ENCODE data around the gene TMEM141. TPM values are rescaled to one million over a fixed set of nuclear protein-coding genes. Genes with fewer than 3 reads are reported as not detected.
"Not testable (repeated sequence)": the region's sequence is repeated elsewhere in the genome, so short reads cannot be mapped to it uniquely, and the experiment has no call there.

The TMEM141 gene
- total RNA-seq, 1 donor from 2014 or later, result 15.9 TPM

DNA sequence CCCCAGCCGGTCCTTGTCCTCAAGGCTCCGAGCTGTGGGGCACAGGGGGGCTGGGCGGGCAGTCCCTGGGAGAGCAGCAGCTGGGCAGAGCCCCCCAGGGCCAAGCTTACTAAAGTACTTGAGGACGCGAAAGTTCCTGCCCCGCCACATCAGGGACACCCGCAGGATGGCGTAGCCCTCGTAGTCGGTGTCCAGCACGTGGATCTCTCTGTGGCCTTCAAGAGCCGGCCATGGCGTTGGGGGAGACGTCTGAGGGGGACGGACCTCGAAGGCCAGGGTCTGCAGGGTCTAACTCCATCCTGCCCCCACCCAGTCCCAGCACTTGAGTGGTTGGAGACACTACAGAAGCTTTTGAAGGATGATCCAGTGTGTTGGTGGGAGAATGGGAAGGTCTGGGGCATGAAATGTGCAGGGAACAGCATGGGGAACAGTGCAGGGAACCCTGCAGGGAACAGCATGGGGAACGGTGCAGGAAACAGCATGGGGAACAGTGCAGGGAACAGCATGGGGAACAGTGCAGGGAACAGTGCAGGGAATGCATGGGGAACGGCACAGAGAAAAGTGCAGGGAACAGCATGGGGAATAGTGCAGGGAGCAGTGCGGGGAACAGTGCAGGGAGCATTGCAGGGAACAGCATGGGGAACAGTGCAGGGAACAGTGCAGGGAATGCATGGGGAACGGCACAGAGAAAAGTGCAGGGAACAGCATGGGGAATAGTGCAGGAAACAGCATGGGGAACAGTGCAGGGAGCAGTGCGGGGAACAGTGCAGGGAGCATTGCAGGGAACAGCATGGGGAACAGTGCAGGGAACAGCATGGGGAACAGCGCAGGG, 35.6 kb upstream of the TMEM141 start:
- not testable (repeated sequence) for DNase-seq

- DNase-seq, result no peak
Observed at GRCh38 chr9:136756134-136756438, 35.1 kb upstream of the TMEM141 start.

DNA sequence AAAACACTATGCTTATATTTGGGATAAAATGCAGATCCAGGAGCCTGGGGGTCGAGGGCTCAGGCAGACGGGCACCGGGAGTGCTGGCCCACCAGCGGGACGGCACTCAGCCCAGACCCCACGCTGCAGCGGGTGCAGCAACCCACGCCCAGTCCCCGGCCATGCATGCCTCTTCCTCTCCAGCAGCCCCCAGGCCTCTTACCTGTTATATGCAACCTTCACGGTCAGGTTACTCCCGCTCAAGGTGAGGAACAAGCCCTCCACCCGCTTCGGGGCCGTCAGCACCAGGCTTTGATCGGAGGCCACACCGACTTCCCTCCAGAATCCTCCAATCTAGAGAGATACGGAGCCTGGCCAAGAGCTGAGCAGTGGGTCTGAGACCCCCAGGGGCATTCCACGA, 34.3 kb upstream of the TMEM141 start:
- no peak for DNase-seq

DNA sequence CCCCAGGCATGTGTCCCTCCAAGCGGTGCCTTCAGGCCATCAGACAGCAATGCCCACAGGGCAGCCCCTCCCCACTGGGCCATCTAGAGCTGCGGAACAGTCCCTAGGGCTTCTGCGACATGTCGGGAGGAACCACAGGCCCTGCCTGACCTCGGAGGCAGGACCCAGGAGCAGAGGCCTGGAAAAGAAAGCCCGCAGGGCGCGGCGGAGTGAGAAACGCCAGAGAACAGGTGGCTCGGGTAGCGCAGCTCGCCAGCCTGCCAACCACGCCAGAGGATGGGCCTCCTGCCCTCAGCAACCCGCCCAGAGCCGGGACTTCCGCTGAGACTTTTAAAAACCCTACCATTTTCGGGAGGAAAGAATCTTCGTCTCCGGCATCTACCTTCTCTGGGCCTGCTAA, 33.8 kb upstream of the TMEM141 start:
- DNase-seq, result no peak

DNA sequence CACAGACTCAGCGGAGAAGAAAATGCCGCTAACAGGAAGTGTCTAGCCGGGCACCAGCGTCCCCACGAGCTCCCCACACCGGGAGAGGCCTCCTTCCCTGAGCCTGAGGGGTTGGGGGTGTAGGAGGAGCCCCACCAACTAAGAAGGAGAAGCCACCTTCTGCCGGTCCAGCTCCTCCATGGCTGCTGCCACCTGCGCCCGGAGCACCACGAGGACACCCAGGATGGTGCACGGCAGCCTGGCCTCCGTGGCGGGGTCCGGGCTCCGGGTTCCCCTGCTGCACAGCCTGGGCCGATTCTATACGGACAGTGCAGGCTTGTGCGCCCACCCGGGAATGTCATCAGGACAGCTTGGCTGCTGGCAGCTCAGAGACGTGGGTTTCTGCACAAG, 33.4 kb upstream of the TMEM141 start:
- no peak for DNase-seq

GRCh38 chr9:136759001-136759400, 32.1 kb upstream of the TMEM141 start:
- DNase-seq, result no peak

DNA sequence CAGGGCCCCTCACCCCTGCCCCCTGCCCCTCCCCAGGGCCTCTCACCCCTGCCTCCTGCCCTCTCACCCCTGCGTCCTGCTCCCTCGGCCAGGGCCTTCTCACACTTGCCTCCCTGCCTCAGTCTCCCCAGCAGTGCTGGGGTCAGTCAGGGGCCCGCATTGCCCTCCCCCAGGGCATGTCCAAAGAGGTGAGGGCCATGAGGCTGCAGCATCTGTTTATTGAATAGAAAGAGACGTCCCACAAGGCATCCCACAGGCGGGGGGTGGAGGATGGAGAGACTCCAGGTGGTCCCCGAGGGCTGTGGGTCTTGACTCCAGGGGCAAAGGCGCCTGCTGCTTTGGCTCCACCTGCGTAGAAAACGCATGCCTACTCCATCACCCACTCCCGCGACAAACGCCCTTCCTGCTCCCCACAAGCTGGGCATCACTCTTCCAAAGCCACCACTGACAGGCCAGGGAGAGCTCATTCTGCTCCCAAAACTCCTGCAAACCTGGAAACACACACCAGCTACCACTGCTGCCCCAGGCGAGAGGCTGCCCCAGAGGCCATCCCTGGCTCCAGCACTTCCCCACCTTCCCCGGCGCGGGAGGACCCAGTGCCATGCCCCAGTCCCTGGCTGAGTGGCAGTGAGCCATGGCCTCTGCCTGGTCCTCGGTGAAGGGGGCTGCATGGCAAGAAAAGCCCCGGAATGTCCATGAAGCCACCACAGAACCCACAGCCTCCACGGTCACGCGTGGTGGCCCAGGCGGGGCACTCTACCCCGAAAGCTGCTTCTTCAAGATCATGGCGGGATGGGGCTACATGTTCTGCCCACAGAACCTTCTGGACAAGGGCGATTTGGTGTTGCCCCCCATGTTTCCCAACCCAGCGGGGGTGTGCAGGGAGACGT, 31.5 kb upstream of the TMEM141 start:
- no peak for DNase-seq

DNA sequence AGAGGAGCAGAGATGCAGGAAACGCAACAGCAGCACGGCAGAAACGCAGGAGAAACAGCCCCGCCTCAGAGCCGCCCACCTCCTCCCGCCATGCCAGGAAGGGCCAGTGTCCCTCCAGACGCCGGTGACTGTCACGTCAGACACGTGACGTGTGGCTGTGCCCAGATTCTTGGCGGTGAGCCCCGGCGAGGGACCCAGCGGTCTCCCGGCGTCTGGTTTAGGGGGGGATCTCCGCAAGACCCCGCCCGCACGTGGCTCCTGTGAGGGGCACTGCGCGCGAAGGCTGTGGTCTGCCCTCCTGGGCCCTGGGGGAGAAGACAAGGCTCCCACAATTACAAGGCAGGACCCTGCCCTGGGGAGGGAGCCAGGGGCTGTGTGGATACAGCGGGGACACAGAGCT, 30.7 kb upstream of the TMEM141 start:
- no peak for DNase-seq

DNA sequence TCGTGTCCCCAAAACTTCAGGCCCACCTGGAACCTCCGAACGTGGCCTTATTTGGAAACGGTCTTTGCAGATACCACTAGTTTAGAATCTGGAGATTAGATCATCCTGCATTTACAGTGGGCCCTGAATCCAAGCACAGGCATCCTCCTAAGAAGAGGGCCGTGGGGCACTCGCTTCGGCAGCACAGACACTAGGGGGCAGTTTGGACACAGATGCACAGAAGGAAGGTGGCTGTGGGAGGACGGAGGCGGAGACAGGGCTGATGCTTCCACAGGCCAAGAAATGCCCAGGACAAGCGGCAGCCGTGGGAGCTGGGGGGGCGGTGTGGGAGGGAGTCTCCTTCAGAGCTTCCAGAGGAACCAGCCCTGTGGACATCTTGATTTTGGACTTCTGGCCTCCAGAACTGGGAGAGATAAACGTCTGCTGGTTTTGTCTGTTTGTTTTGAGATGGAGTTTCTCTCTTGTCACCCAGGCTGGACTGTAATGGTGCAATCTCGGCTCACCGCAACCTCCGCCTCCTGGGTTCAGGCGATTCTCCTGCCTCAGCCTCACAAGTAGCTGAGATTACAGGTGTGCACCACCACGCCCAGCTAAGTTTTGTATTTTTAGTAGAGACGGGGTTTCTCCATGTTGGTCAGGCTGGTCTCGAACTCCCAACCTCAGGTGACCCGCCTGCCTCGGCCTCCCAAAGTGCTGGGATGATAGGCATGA, 30.2 kb upstream of the TMEM141 start:
- DNase-seq, result peak; percentile 71

DNA sequence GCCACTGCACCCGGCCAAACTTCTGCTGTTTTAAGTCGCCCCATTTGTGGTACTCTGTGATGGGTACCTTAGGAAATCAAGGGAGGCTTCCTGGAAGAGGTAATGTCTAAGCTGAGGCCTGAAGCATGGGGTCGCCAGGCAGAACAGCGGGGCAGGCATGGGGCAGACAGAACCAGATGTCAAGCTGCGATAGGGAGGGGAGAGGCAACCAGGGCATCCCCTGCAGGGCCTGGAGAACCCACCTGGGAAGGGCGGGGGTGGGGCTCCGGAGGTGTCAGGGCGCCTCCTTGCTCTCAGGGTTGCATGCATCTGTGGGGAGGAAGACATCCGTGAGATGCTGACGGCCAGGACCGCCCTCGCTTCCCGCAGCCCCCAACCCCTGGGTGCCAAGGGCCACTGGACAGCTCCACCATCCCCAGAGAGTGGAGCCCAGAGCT, 29.6 kb upstream of the TMEM141 start:
- DNase-seq, result no peak

- DNase-seq, result no peak
Observed at GRCh38 chr9:136762221-136762691, 28.9 kb upstream of the TMEM141 start.

DNA sequence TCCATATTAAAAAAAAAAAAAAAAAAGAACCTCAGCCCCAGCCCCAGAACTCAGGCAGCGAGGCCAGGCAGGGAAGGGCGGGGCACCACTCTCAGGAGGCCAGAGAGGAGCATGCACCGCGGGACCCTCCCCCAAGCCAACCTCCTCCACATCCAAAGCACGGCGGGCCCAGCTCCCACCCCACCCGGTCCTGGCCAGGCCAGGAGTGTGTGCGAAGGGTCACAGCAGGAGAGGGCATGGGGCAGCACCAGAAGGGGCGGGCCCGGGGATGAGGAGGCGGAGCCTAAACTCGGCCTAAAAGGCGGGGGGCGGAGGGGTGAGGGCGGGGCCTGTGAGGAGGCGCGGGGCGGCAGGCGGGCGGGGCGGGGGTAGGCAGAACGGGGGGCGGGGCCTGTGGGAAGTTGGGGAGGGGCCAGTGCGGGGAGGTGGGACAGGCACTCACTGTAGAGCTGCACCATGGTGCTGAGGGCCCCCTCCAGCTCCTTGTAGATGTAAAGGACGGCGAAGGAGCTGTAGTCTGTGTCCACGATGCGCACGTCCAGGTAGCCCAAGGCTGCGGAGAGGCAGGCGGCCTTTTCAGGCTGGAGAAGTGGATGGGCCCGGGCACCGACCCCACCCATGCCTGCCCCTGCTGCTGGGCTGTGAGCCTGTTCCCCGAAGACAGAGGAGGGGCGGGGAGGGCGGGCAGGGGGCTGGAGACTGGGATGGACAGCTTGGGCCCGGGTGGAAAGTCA, 28.1 kb upstream of the TMEM141 start:
- no peak for DNase-seq

DNA sequence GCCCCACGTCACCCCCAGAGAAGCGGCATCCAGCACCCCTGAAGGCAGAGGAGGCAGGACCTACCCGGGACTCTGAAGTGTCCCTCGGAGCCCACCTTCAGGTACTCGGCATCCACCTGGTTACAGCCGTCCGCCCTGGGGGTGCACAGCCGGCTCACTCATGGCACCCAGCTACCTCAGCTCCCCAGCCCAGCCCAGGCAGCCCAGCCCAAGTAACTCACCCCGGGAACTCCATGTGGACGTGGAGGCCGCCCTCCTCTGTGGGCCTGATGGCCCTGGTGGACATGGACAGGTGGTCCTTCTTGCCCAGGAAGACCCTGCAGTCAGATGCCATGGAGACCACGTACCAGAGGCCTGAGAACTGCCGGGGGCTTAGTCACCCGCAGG, 27.5 kb upstream of the TMEM141 start:
- no peak for DNase-seq

GRCh38 chr9:136764301-136764891, 26.7 kb upstream of the TMEM141 start, which contains the start of gene LCN15:
Gene LCN15, minus strand, starts transcription at chr9:136764518. Its CDS starts 30 bp downstream, at chr9:136764488.
- DNase-seq, result no peak

- no peak for DNase-seq
Observed at GRCh38 chr9:136765041-136765440, 26.1 kb upstream of the TMEM141 start.

GRCh38 chr9:136765745-136766409, 25.3 kb upstream of the TMEM141 start:
- not testable (repeated sequence) for DNase-seq

DNA sequence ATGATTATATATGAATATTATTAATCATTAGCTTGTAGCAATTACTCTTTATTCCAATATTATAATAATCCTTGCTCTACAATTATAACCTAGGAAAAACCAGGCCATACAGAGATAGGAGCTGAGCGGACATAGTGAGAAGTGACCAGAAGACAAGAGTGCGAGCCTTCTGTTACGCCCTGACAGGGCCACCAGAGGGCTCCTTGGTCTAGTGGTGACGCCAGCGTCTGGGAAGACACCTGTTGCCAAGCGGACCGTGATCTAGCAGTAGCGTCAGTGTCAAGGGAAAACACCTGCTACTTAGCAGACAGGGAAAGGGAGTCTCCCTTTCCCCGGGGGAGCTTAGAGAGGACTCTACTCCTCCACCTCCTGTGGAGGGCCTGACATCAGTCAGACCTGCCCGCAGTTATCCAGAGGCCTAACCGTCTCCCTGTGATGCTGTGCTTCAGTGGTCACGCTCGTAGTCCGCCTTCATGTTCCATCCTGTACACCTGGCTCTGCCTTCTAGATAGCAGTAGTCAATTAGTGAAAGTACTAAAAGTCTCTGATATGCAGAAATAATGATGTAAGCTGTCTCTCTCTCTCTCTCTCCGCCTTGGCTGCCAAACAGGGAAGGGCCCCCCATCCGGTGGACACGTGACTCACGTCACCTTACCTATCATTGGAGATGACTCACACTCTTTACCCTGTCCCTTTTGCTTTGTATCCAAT, 24.6 kb upstream of the TMEM141 start:
- not testable (repeated sequence) for DNase-seq

DNA sequence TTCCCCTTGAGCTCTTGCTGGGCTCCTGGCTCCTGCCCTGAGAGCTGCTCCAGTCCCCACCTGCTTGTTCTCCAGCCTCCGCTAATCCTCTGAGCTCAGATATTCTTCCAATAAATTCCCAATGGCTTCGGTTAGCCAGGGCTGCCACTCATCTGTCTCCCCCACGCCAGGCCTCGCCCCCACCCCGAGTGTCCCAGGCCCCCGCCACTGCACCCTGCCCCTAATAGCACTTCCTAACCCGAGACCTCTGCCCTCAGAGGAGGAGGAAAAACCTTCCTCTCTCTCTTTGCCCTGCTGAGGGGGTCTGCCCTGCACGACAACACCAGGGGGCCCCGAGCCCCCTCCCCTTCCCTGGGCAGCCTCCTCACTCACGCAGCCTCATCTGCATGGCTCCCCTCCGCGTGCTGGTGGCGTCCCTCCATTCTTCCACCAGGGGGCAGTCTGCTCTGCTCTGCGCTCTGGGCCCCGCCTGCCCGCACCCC, 21.4 kb upstream of the TMEM141 start:
- no peak for DNase-seq

DNA sequence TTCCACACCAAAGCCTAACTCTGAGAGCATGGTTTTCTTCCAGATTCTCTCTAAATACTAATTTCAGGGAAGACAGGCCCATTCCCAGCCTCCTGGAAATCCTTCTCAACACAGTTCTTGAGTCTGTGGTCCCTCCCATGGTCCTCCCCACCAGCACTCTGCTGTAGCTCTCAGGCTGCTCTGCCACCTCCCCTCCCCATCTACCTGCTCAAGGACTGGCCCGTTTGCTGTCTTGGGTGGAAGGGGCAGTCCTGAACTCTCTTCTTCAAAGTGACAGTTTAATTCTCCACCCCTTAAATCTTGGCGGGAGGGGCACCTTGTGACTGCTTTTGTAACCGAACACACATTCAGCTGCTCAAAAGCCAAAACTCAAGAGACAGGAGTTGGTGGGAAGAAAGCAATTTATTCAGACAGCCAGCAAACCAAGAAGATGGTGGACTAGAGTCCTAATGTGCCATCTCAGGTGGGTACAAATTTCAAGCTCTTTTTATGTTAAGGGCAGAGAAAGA, 19.2 kb upstream of the TMEM141 start:
- DNase-seq, result no peak
